Neural crest cell (in vitro differentiated cells): Measurements from ENCODE around the gene KCNE1. TPM values are rescaled to one million over a fixed set of nuclear protein-coding genes. Genes with fewer than 3 reads are reported as not detected.
"Not testable (repeated sequence)": the region's sequence is repeated elsewhere in the genome, so short reads cannot be mapped to it uniquely, and the experiment has no call there.

Experiments used
- DNase-seq: peaks from one replicate; pipeline ENCODE4 v3.0.0; 2021; ENCODE audit warnings: low read depth, mixed read lengths, low spot score
- H3K27ac Mint-ChIP-seq: one replicate; pipeline ENCODE4 v1.8.0; 2021; ENCODE audit warnings: mild to moderate bottlenecking, mixed read lengths; ENCODE audit not compliant: unreplicated experiment
- H3K27me3 Mint-ChIP-seq: 2 replicates; pipeline ENCODE4 v1.8.0; 2021; ENCODE audit warnings: low read depth, mild to moderate bottlenecking, mixed read lengths
- H3K36me3 Mint-ChIP-seq: 2 replicates; pipeline ENCODE4 v1.8.0; 2021; ENCODE audit warnings: low read depth, mild to moderate bottlenecking, mixed read lengths
- H3K4me1 Mint-ChIP-seq: 2 replicates; pipeline ENCODE4 v1.8.0; 2021; ENCODE audit warnings: mixed read lengths
- H3K4me3 Mint-ChIP-seq: one replicate; pipeline ENCODE4 v1.8.0; 2021; ENCODE audit warnings: mild to moderate bottlenecking, mixed read lengths
- H3K9me3 Mint-ChIP-seq: 2 replicates; pipeline ENCODE4 v1.8.0; 2021; ENCODE audit warnings: mixed read lengths
- total RNA-seq: library from RNA; stranded (reverse); gene quantifications from 2 replicates; pipeline ENCODE4 v1.2.1, GENCODE V29; 2021

The KCNE1 gene
- total RNA-seq, 1 donor from 2014 or later = 0.68 TPM

DNA sequence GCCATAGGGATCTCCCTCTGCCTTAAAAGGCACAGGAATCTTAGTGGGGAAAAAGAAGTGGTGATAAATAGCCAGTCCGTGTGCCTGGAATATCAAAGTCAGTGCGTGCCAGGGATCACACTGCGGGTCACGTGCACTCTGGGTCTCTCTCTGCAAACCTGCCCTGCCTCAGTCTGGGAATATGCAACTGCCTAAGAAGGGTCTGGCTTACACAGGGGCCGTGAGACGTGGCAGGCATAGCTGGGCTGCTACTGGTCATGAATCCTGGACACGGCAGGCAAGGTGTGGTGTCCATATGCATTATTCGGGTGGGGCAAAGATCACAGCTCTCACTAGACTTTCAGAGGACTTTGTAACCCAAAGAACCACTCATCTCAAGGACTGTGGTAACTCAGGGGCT, 65.0 kb downstream of the KCNE1 start:
- not testable (repeated sequence) for H3K4me1 Mint-ChIP-seq, H3K36me3 Mint-ChIP-seq, DNase-seq, H3K9me3 Mint-ChIP-seq, H3K27me3 Mint-ChIP-seq, H3K27ac Mint-ChIP-seq, H3K4me3 Mint-ChIP-seq

DNA sequence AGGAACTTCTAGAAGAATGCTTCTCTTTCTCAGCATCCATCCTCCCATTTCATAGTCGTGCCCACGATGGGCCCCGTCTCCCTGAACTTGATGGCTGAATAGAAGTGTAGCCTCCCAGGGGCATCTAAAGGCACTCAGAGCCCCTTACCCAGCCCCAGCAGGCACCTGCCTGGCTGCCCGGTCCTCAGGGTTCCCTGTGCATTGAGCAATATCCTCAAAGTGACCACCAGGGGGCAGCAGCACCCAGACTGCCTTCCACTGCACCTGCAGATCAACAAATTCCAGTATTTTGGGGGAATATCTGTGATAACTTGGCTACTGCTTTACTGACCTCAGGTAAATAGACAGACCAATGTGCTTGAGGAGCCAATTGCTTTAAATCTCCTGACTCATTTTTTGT, 68.5 kb downstream of the KCNE1 start:
- not testable (repeated sequence) for H3K36me3 Mint-ChIP-seq, DNase-seq, H3K4me1 Mint-ChIP-seq, H3K27me3 Mint-ChIP-seq, H3K9me3 Mint-ChIP-seq, H3K27ac Mint-ChIP-seq, H3K4me3 Mint-ChIP-seq

DNA sequence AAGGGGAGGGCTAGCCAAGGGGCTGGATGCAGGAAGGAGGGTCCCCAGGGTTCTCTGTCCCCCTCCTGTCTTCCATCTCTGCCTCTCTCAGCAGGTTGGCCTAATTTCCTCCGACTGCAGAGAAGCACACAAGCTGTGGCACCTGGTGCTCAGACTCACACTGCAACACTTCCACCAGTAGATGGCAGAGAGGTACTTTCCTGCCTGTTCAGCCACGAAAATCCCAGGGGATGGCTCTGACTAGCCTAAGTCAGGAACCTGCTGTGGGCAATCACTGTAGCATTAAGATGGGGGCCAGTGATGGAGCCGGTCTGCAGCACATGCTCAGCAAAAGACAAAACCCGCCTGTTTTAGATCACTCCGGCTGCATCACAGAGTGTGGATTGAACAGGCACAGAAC, 82.3 kb downstream of the KCNE1 start:
- DNase-seq, H3K9me3 Mint-ChIP-seq, H3K27ac Mint-ChIP-seq: not testable (repeated sequence)

DNA sequence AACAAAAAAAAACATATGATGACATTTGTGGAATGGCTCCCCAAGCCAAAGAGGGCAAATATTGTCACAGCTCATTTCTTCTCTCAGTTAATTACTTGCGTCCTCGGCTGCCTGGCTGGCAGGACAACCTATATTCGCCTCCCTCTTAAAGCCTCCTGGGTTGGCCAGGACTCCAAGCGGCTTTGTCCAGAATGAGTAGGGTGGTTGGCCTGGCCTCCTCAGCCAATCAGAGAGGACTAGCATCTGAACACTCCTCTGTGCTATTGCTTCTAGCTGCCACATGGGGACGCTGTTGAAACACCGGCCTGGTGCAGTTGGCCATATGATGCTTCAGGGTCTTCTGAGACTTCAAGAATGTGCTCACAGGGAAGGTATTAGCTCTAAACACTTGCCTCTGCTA, 83.6 kb downstream of the KCNE1 start:
- not testable (repeated sequence) for H3K4me3 Mint-ChIP-seq, DNase-seq, H3K27ac Mint-ChIP-seq, H3K36me3 Mint-ChIP-seq, H3K4me1 Mint-ChIP-seq, H3K9me3 Mint-ChIP-seq, H3K27me3 Mint-ChIP-seq

More for the DNA sequence above, 82.3 kb downstream of the KCNE1 start:
- not testable (repeated sequence) for H3K36me3 Mint-ChIP-seq, H3K27me3 Mint-ChIP-seq, H3K4me1 Mint-ChIP-seq, H3K4me3 Mint-ChIP-seq

DNA sequence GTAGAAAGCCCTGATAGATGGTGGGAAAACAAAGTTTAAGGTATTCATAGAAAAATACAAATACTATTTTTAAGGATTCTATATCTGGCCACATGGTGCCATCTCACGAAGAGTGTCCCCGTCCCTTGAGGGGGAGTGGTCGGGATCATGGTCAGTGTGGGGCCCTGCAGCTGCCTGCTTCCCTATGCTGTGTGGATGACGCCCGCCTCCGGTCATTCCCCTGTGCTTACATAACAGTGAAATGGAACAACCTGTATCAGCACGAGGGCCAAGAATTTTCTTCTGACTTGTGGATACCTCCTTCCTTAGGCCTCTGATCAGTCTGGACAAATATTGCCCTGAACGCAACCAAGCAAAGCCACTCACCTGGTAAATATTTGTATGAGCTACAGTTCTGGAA, 84.7 kb downstream of the KCNE1 start:
- not testable (repeated sequence) for H3K27me3 Mint-ChIP-seq, H3K36me3 Mint-ChIP-seq, DNase-seq, H3K4me1 Mint-ChIP-seq, H3K9me3 Mint-ChIP-seq, H3K27ac Mint-ChIP-seq, H3K4me3 Mint-ChIP-seq

DNA sequence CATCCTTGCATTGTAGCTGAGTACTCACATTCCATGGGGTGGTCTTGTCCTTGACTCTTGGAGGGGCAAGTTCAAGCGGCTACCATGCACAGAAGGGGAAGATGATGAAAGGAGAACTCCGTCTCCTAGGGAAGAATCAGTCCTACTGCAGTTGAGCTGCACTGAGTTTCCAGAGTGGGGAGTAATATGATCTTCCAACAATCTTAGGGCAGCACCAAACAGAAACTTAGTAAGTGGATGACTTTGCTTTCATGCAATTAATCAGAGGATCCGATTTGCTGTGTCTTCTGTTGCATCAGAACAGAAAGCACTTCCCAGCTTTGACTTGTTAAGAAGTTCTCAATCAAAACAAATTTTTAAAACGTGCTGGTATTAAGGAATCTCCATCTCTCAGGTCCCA, 88.2 kb downstream of the KCNE1 start, which contains the start of gene SMIM34:
TSS of gene SMIM34 (minus strand) at position 147 of the 400 bp plus-strand sequence. CDS start at position 35, 112 bp downstream.
- not testable (repeated sequence) for H3K4me3 Mint-ChIP-seq, H3K27ac Mint-ChIP-seq, H3K9me3 Mint-ChIP-seq, DNase-seq, H3K36me3 Mint-ChIP-seq, H3K27me3 Mint-ChIP-seq, H3K4me1 Mint-ChIP-seq

DNA sequence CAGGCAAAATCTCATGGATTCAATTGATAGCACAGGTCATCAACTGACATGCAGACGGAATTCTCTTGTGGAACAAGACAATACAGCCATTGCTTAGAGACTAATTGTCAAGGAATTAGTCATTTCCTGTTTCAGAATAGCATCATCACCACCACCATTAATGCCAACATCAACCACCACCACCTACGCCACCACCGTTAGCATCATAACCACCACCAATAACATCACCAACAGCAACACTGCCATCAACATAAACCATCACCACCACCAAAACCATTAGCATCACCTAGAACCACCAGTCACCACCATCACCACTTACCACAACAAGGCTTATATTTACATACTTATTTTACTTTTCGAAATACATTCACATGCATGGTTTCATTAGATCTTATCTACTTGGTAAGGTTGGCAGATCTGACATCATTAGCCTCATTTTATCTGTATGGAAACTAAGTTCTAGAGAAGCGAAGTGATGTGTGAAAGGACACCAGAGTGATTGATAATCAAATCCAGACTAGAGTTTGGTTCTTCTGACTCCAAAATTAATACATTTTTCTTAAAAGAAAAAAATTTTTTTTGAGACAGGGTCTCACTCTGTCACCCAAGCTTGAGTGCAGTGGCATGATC, 94.4 kb downstream of the KCNE1 start:
- H3K27ac Mint-ChIP-seq, H3K27me3 Mint-ChIP-seq, H3K4me3 Mint-ChIP-seq, DNase-seq, H3K36me3 Mint-ChIP-seq, H3K9me3 Mint-ChIP-seq, H3K4me1 Mint-ChIP-seq: not testable (repeated sequence)

DNA sequence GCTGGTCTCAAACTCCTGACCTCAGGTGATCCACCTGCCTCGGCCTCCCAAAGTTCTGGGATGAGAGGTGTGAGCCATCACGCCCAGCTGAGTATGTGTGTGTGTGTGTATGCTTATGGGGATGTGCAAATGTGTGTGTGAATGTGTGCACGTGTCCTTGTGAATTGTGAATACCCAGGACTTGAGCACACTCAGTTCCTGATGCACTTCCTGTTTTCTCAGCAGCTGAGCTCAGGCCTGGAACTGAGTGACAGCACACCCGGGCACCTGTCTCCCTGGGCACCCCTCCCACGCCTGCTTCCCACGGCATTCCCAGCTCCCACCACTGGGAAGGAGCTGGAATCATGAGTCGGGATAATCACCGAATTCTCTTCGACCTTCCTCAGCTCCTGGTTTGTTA, 104.7 kb downstream of the KCNE1 start:
- H3K9me3 Mint-ChIP-seq, H3K27ac Mint-ChIP-seq, H3K4me1 Mint-ChIP-seq, H3K27me3 Mint-ChIP-seq, H3K4me3 Mint-ChIP-seq, H3K36me3 Mint-ChIP-seq, DNase-seq: not testable (repeated sequence)

DNA sequence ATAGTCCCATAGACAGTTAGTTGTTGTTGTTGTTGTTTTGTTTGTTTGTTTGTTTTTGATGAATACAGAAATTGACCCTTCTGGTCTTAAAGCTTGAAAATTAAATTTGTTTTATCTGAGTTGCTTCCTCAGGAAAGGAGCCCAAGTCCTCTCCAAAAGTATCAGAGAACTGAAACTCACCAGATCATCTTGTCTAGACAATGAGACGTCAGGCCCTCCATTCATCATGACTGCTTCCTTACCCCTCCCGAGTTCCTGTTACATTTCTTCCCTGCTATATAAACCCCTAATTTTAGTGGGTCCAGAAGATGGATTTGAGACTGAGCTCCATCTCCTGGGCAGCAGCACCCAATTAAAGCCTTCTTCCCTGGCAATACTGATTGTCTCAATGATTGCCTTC, 105.3 kb downstream of the KCNE1 start:
- not testable (repeated sequence) for H3K4me3 Mint-ChIP-seq, DNase-seq, H3K9me3 Mint-ChIP-seq, H3K27ac Mint-ChIP-seq, H3K36me3 Mint-ChIP-seq, H3K27me3 Mint-ChIP-seq, H3K4me1 Mint-ChIP-seq

DNA sequence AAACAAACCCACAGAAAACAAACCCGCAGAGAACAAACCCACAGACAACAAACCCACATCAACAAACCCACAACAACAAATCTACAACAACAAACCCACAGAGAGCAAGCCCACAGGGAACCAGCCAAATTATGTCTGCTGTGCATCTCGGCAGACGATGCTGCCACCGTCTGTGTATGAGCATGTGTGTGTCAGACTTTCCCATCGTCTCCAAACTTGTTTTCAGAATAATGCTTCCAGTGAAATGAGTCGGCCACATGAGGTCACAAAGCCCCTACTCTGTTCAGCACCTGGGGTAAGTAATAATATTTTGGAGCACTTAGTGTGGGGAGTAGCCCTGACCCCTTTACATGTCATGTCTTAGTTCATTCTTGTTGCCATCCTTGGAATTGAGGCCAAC, 105.9 kb downstream of the KCNE1 start:
- H3K9me3 Mint-ChIP-seq, H3K4me3 Mint-ChIP-seq, H3K4me1 Mint-ChIP-seq, H3K27ac Mint-ChIP-seq, DNase-seq, H3K27me3 Mint-ChIP-seq, H3K36me3 Mint-ChIP-seq: not testable (repeated sequence)

DNA sequence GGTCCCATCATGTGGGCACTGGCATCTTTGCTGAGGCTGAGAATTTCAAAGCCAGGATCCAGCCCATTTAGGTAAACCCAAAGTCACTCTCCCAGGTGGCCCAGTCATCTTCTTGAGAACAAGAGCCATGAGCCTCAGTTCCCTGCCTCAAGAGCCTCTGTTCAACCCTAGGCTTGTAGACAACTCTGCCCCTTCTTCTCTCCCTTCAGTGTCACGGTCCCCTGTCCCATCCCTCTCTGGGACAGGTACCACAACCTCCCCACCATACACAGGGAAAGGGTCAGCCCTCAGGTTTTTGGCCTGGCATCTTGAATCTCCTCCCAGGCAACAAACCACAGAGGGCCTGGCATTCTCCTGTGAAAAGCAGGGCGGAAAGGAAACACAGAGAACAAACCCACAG, 106.3 kb downstream of the KCNE1 start:
- H3K4me3 Mint-ChIP-seq, H3K36me3 Mint-ChIP-seq, H3K27me3 Mint-ChIP-seq, H3K27ac Mint-ChIP-seq, H3K9me3 Mint-ChIP-seq, DNase-seq, H3K4me1 Mint-ChIP-seq: not testable (repeated sequence)

DNA sequence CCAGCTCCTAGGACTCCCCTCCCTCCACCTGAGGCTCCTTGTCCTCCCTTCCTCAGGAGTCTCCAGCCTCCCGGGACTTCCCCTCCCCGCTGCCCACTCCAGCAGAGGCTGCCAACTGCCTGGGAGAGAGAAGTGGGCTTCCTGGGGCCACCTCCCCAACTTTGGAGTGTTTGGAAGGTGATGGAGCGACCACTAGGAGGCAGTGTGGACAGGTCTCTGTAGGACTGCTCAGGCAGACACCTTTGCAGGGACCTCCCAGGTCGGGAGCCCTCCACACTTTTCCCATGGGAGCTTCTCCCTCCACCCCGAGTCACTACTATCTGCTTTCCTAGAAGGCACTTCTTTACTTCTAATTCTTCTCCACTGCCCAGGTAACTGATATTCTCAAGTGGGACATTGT, 107.3 kb downstream of the KCNE1 start:
- H3K36me3 Mint-ChIP-seq, H3K27me3 Mint-ChIP-seq, H3K9me3 Mint-ChIP-seq, H3K27ac Mint-ChIP-seq, H3K4me3 Mint-ChIP-seq, DNase-seq, H3K4me1 Mint-ChIP-seq: not testable (repeated sequence)

DNA sequence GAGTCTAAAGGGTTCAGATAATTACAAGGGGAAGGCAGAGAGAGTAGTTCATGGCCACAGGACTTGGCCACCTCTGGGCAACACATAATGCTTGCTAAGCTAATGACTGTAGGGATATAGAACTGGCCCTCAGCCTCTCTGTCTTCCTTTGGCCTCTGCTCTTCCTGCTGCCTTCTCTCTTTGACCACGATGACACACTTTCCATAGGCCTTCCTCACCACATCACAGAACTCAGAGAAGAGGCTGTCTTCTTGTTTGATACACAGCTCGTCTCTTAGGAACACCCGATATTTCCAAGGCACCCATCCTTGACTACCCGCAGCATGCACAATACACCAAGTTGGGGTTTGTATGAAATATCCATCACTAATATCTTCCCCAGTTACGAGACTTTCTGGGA, 111.5 kb downstream of the KCNE1 start:
- not testable (repeated sequence) for H3K27me3 Mint-ChIP-seq, H3K9me3 Mint-ChIP-seq, DNase-seq, H3K27ac Mint-ChIP-seq, H3K4me3 Mint-ChIP-seq, H3K36me3 Mint-ChIP-seq, H3K4me1 Mint-ChIP-seq
